ENCODE data around the gene NAE1. TPM values are rescaled to one million over a fixed set of nuclear protein-coding genes. Genes with fewer than 3 reads are reported as not detected.

NAE1 gene
- total RNA-seq, 1 donor from 2014 or later = 52.4 TPM

GRCh38 chr16:66850115-66850815 is 19.5 kb upstream of the NAE1 start:
- no peak for DNase-seq

GRCh38 chr16:66849549-66849948 is 18.8 kb upstream of the NAE1 start:
- DNase-seq = no peak

GRCh38 chr16:66849021-66849420 is 18.2 kb upstream of the NAE1 start:
- no peak for DNase-seq

GRCh38 chr16:66848172-66848571 is 17.4 kb upstream of the NAE1 start:
- no peak for DNase-seq

GRCh38 chr16:66847533-66848067 is 16.8 kb upstream of the NAE1 start:
- DNase-seq = no peak

- DNase-seq = no peak
Observed at GRCh38 chr16:66846831-66847230, 16.1 kb upstream of the NAE1 start.

- no peak for DNase-seq
Observed at GRCh38 chr16:66846266-66846665, 15.5 kb upstream of the NAE1 start.

GRCh38 chr16:66845791-66846221 is 15.0 kb upstream of the NAE1 start:
- DNase-seq = no peak

GRCh38 chr16:66845080-66845410 is 14.3 kb upstream of the NAE1 start:
- no peak for DNase-seq

- no peak for DNase-seq
Observed at GRCh38 chr16:66844342-66845079, 13.7 kb upstream of the NAE1 start, which contains the start of gene CA7. CA7 (plus strand) TSS chr16:66844414; CDS start chr16:66844488, 74 bp downstream.

- DNase-seq = no peak
Observed at GRCh38 chr16:66844009-66844341, 13.2 kb upstream of the NAE1 start.

- no peak for DNase-seq
Observed at GRCh38 chr16:66843191-66843590, 12.4 kb upstream of the NAE1 start.

GRCh38 chr16:66842765-66843164 is 12.0 kb upstream of the NAE1 start:
- DNase-seq = no peak

GRCh38 chr16:66841366-66841765 is 10.6 kb upstream of the NAE1 start:
- no peak for DNase-seq

- DNase-seq = no peak
Observed at GRCh38 chr16:66840883-66841282, 10.1 kb upstream of the NAE1 start.

- DNase-seq = no peak
Observed at GRCh38 chr16:66834746-66835145, 4.0 kb upstream of the NAE1 start.

GRCh38 chr16:66832661-66833305 is 2.0 kb upstream of the NAE1 start:
- DNase-seq = no peak

GRCh38 chr16:66832190-66832589 is 1.4 kb upstream of the NAE1 start:
- no peak for DNase-seq

- no peak for DNase-seq
Observed at GRCh38 chr16:66824006-66824405, 6.8 kb downstream of the NAE1 start.

GRCh38 chr16:66814734-66815133 is 16.0 kb downstream of the NAE1 start:
- no peak for DNase-seq

GRCh38 chr16:66811043-66811442 is 19.7 kb downstream of the NAE1 start:
- DNase-seq = no peak

- DNase-seq = no peak
Observed at GRCh38 chr16:66810391-66810790, 20.4 kb downstream of the NAE1 start.

- DNase-seq = no peak
Observed at GRCh38 chr16:66809765-66810164, 21.0 kb downstream of the NAE1 start.

All from skin of body (tissue), 2 donors.